Bronchus fibroblast of lung (primary cell): ENCODE measurements around the gene GAB1. TPM values are rescaled to one million over a fixed set of nuclear protein-coding genes. Genes with fewer than 3 reads are reported as not detected.

ENCODE experiments used
- total RNA-seq: library from RNA; depleted of rRNA; stranded (reverse); fragments of >200 nt; gene quantifications from 2 replicates; pipeline ENCODE4 v1.2.3, GENCODE V29; 2015

The GAB1 gene
- total RNA-seq, result 4.6 and 7.6 TPM in 2 replicates

DNA sequence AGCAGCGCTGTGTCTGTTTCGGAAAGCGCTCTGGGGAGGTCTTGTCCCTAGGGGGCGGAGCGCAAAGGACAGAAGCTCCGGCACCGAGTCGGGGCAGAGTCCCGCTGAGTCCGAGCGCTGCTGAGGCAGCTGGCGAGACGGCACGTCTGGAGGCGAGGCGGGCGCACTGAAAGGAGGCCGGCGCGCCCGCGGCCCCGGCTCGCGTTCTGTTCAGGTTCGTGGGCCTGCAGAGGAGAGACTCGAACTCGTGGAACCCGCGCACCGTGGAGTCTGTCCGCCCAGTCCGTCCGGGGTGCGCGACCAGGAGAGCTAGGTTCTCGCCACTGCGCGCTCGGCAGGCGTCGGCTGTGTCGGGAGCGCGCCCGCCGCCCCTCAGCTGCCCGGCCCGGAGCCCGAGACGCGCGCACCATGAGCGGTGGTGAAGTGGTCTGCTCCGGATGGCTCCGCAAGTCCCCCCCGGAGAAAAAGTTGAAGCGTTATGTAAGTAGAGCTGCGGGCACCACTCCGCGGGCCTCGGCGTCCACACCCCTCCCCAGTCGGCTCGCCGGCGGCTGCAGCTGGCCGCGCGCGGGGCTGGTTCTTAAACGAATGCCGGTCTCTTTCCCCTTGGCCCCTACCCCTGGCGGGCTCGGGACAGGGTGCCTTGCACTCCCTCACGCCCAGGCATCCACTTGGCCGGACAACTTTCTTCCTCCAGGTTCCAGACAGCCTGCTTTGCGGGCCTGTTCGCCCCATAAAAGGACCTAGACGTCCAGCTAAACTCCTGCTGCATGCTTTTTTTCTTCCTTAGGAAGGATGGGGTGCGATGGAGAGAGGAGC lies at the start of gene GAB1:
GAB1 (plus strand) TSS at position 96 of the 819 bp plus-strand sequence; CDS start at position 409, 313 bp downstream.

DNA sequence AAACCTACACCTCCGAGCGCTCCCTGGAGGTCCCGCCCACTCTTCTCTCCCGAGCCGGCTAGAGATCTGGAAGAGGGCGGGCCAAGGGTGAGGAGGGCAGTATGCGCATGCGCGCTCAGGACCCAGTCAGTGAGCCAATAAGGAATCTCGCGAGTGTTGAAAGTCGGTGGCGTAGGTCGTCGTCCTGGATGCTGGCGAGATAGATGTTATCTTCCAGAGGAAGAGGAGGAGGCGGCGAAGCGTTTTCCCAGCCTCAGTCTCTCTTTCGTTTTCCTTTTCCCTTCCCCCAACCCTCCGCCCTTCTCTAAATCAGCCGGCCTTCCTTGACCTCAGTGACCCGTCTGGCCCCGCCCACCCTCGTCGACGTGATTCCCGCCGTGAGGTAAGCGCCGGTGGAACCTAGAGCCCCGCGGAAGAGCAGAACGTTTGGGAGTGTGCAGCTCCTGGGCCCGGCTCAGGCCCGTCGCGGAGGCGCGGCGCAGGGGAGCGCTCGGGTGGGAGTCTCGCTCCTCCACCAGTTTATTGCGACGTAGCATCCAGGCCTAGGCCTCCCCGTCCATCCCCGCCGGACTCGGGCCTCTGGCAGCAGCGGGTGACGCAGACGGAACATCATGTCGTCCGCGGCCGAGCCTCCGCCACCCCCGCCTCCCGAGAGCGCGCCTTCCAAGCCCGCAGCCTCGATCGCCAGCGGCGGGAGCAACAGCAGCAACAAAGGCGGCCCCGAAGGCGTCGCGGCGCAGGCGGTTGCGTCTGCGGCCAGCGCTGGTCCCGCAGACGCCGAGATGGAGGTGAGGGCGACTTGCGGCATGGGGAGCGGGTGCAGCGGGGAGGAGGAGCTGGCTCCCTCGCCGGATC lies 176.9 kb downstream of the GAB1 start, which contains the start of gene SMARCA5:
SMARCA5 (plus strand) TSS at position 389 of the 855 bp plus-strand sequence; CDS start at position 612, 223 bp downstream.

Other genes starting within 250 kb of the GAB1 start
- 10.7 and 11.8 TPM in 2 replicates for gene USP38, start 152.0 kb upstream of the GAB1 start, total RNA-seq
- gene SMARCA5, start 176.8 kb downstream of the GAB1 start, total RNA-seq, result 22.9 and 25.1 TPM in 2 replicates